ENCODE measurements around the gene CENPC. TPM values are rescaled to one million over a fixed set of nuclear protein-coding genes. Genes with fewer than 3 reads are reported as not detected.
"Not testable (repeated sequence)": the region's sequence is repeated elsewhere in the genome, so short reads cannot be mapped to it uniquely, and the experiment has no call there.

Gene CENPC
- total RNA-seq, 1 donor from 2014 or later: 18.2 TPM

GRCh38 chr4:67550857-67551256, 5.6 kb upstream of the CENPC start:
- DNase-seq: no peak

- no peak for DNase-seq
These were observed 5.1 kb upstream of the CENPC start for GRCh38 chr4:67550451-67550850.

- peak; percentile 63 for DNase-seq
These were observed 3.8 kb upstream of the CENPC start for GRCh38 chr4:67549123-67549522.

- DNase-seq: no peak
These were observed 1.7 kb upstream of the CENPC start for GRCh38 chr4:67546971-67547370.

GRCh38 chr4:67546004-67546356, 677 bp upstream of the CENPC start:
- peak; percentile 7 for DNase-seq

GRCh38 chr4:67542076-67542475, 3.2 kb downstream of the CENPC start:
- DNase-seq: no peak

GRCh38 chr4:67539830-67540229, 5.5 kb downstream of the CENPC start:
- no peak for DNase-seq

GRCh38 chr4:67535280-67535840, 9.9 kb downstream of the CENPC start:
- no peak for DNase-seq

- DNase-seq: no peak
These were observed 12.2 kb downstream of the CENPC start for GRCh38 chr4:67533112-67533511.

- DNase-seq: not testable (repeated sequence)
These were observed 12.9 kb downstream of the CENPC start for GRCh38 chr4:67532397-67532796.

GRCh38 chr4:67531379-67531962, 13.8 kb downstream of the CENPC start:
- no peak for DNase-seq

- DNase-seq: not testable (repeated sequence)
These were observed 21.2 kb downstream of the CENPC start for GRCh38 chr4:67524140-67524539.

- DNase-seq: peak; percentile 67
These were observed 22.2 kb downstream of the CENPC start for GRCh38 chr4:67522851-67523671.

- no peak for DNase-seq
These were observed 23.1 kb downstream of the CENPC start for GRCh38 chr4:67522230-67522629.

- no peak for DNase-seq
These were observed 23.8 kb downstream of the CENPC start for GRCh38 chr4:67521506-67521905.

GRCh38 chr4:67520141-67520540, 25.2 kb downstream of the CENPC start:
- DNase-seq: no peak

GRCh38 chr4:67512501-67512900, 32.8 kb downstream of the CENPC start:
- no peak for DNase-seq

GRCh38 chr4:67500373-67500772, 44.9 kb downstream of the CENPC start:
- DNase-seq: no peak

- DNase-seq: no peak
These were observed 45.5 kb downstream of the CENPC start for GRCh38 chr4:67499799-67500198.

- DNase-seq: no peak
These were observed 61.3 kb downstream of the CENPC start for GRCh38 chr4:67483868-67484602.

GRCh38 chr4:67480810-67481209, 64.5 kb downstream of the CENPC start:
- DNase-seq: no peak

- DNase-seq: no peak
These were observed 70.1 kb downstream of the CENPC start for GRCh38 chr4:67475155-67475554.

GRCh38 chr4:67470871-67471270, 74.4 kb downstream of the CENPC start:
- no peak for DNase-seq
